Measurements from ENCODE around the gene KCTD1. TPM values are rescaled to one million over a fixed set of nuclear protein-coding genes. Genes with fewer than 3 reads are reported as not detected.

Gene KCTD1
- total and polyA plus RNA-seq, 2 of the 8 experiments (the other 6 are each of a cell fraction or from before 2014, with no cell fraction given), result 7.7 to 14.0 TPM

GRCh38 chr18:26551695-26552081, 3.3 kb upstream of the KCTD1 start:
- peaks cover 0 to 16% (median 6%) of the 10 kb centered on the region in 4 experiments; a peak in 5 of 7 replicates for H3K4me1 ChIP-seq (replicated peaks in 1 of 4; ENCODE audit: control insufficient read depth in 3 of 4, insufficient read depth in 4 of 4, low read length in 3 of 4)
- H3K23me2 ChIP-seq (ENCODE audit: low read depth, low read length), result peaks cover 24% of the 10 kb centered on the region
- no peak overlapping the region for H4K8ac ChIP-seq (ENCODE audit: extremely low read depth, insufficient read depth, low read length)
- no peak overlapping the region for H2AK5ac ChIP-seq (ENCODE audit: low read depth, low read length)
- no peaks in the 10 kb centered on the region for H3K79me1 ChIP-seq (ENCODE audit: low read depth, low read length)
- no peak for DNase-seq (ENCODE audit: low read depth in 1 of 2, low spot score in 2 of 2)
- TF ChIP-seq SP2 (IDR thresholded peaks at IDR 0.05; ENCODE audit: low read length), result no peak
- peaks cover 0 to 5% of the 10 kb centered on the region in 2 experiments for H4K20me1 ChIP-seq (replicated peaks in 1 of 2; ENCODE audit: control insufficient read depth in 1 of 2, insufficient read depth in 2 of 2, low read length in 2 of 2)
- no peak overlapping the region for H2BK15ac ChIP-seq (ENCODE audit: low read length)
- H4K5ac ChIP-seq (ENCODE audit: insufficient read length, low read depth, low read length), result no peak overlapping the region
- no peak overlapping the region for H4K91ac ChIP-seq (replicated peaks; ENCODE audit: insufficient read length, low read length)
- no peaks in the 10 kb centered on the region for H3K36me3 ChIP-seq (ENCODE audit: control insufficient read depth in 2 of 4, insufficient read depth in 4 of 4, low read length in 3 of 4)
- no peak overlapping the region for H2BK5ac ChIP-seq (ENCODE audit: low read depth, low read length)
- POLR2A ChIA-PET (ENCODE audit: partially characterized antibody), result no interaction called here
- H3K79me2 ChIP-seq (ENCODE audit: control insufficient read depth in 1 of 2, insufficient read depth in 2 of 2, low read length in 2 of 2), result no peaks in the 10 kb centered on the region
- no peak overlapping the region for H2BK120ac ChIP-seq (replicated peaks; ENCODE audit: low read depth, low read length)
- H3K18ac ChIP-seq (ENCODE audit: extremely low read depth, low read length), result no peak overlapping the region
- H3K27ac ChIP-seq (ENCODE audit: low read depth, low read length), result no peak overlapping the region
- no peak overlapping the region for H3K9ac ChIP-seq (replicated peaks in 1 of 4; ENCODE audit: extremely low read depth in 1 of 4, low read depth in 3 of 4, low read length in 3 of 4)
- H2AFZ ChIP-seq (ENCODE audit: low read length), result no peak overlapping the region
- H3K23ac ChIP-seq (ENCODE audit: insufficient read length), result no peak overlapping the region
- H3K4me3 ChIP-seq (ENCODE audit: extremely low read depth in 1 of 4, insufficient read depth in 2 of 4, low read depth in 3 of 4, low read length in 4 of 4), result peak overlapping the region in 1 of 4 experiments; percentile 80; a peak in 2 of 8 replicates
- no peak overlapping the region for H2BK20ac ChIP-seq (ENCODE audit: low read length)
- no peak overlapping the region for H3K14ac ChIP-seq (ENCODE audit: insufficient read length)
- 59% methylated on average over 4 of the region's 4 CpGs; no CpG with 5 or more reads in 1 of the 2 experiments for WGBS, 2 experiments (ENCODE audit: extremely low coverage in 1 of 2, insufficient coverage in 1 of 2, insufficient read length in 1 of 2, insufficient replicate concordance in 2 of 2, low coverage in 1 of 2, low lambda C conversion rate in 2 of 2, missing lambda C conversion rate in 1 of 2)
- peaks cover 26 to 53% (median 41%) of the 10 kb centered on the region in 4 experiments for H3K27me3 ChIP-seq (replicated peaks in 1 of 4; ENCODE audit: control insufficient read depth in 3 of 4, extremely low read depth in 1 of 4, insufficient read depth in 3 of 4, low read length in 3 of 4)
- H3K9me3 ChIP-seq (ENCODE audit: insufficient read depth in 2 of 2, low read depth in 1 of 2, low read length in 1 of 2), result no peaks in the 10 kb centered on the region
- H3K56ac ChIP-seq (replicated peaks; ENCODE audit: insufficient read length, low read depth, low read length), result no peak overlapping the region
- no peak overlapping the region for H3K4ac ChIP-seq (replicated peaks; ENCODE audit: insufficient read length, low read depth, low read length)
- H2BK12ac ChIP-seq (ENCODE audit: low read depth, low read length), result no peak overlapping the region
- peak overlapping the region; percentile 86 to 98; a peak in 1 of 4 replicates for H3K4me2 ChIP-seq (ENCODE audit: insufficient read depth in 1 of 2, low read depth in 2 of 2, low read length in 2 of 2)
- no peak for FAIRE-seq
- CTCF ChIA-PET (ENCODE audit: partially characterized antibody), result interaction anchor here (0.7 to 4.7 kb wide), 10 partner anchors 11 to 168 kb away, joined by 3 to 31 read pairs (median 3); no protein-coding TSS in a partner anchor

All from H1 (cell line).